NCI-H2171 (cell line): ENCODE measurements around the gene NFYB.
"Not testable (repeated sequence)": the region's sequence is repeated elsewhere in the genome, so short reads cannot be mapped to it uniquely, and the experiment has no call there.

Source experiments
- DNase-seq: peaks from one replicate; lab custom pipeline; 2025; lab: John Stamatoyannopoulos, UW

The NFYB gene

GRCh38 chr12:104137902-104138796 is at the start of gene NFYB:
Gene NFYB, minus strand, starts transcription at chr12:104138210. Its CDS starts 2,757 bp downstream, at chr12:104135453.
- DNase-seq: peak; percentile 94

- DNase-seq: no peak
These were observed 49.6 kb upstream of the NFYB start for GRCh38 chr12:104187446-104188155.

GRCh38 chr12:104183443-104183842 is 45.4 kb upstream of the NFYB start:
- no peak for DNase-seq

GRCh38 chr12:104182621-104183378 is 44.8 kb upstream of the NFYB start:
- no peak for DNase-seq

GRCh38 chr12:104182144-104182543 is 44.1 kb upstream of the NFYB start:
- DNase-seq: no peak

- no peak for DNase-seq
These were observed 43.3 kb upstream of the NFYB start for GRCh38 chr12:104181313-104181712.

- DNase-seq: no peak
These were observed 42.4 kb upstream of the NFYB start for GRCh38 chr12:104180374-104180773.

- DNase-seq: no peak
These were observed 39.9 kb upstream of the NFYB start for GRCh38 chr12:104177663-104178501.

- DNase-seq: no peak
These were observed 39.3 kb upstream of the NFYB start for GRCh38 chr12:104177336-104177662.

GRCh38 chr12:104175726-104176247 is 37.8 kb upstream of the NFYB start:
- DNase-seq: no peak

GRCh38 chr12:104173804-104174203 is 35.8 kb upstream of the NFYB start:
- DNase-seq: not testable (repeated sequence)

- no peak for DNase-seq
These were observed 34.5 kb upstream of the NFYB start for GRCh38 chr12:104172570-104172947.

GRCh38 chr12:104171785-104172569 is 34.0 kb upstream of the NFYB start:
- DNase-seq: no peak

GRCh38 chr12:104168596-104168995 is 30.6 kb upstream of the NFYB start:
- no peak for DNase-seq

GRCh38 chr12:104167519-104168458 is 29.8 kb upstream of the NFYB start:
- DNase-seq: no peak

GRCh38 chr12:104166465-104166864 is 28.5 kb upstream of the NFYB start:
- DNase-seq: no peak

GRCh38 chr12:104165801-104166200 is 27.8 kb upstream of the NFYB start:
- DNase-seq: no peak

- DNase-seq: no peak
These were observed 26.6 kb upstream of the NFYB start for GRCh38 chr12:104164634-104165033.

- no peak for DNase-seq
These were observed 25.6 kb upstream of the NFYB start for GRCh38 chr12:104163631-104164030.
